CD4-positive, alpha-beta memory T cell (primary cell): ENCODE data around the gene CREG1. TPM values are rescaled to one million over a fixed set of nuclear protein-coding genes. Genes with fewer than 3 reads are reported as not detected.
A peak's percentile ranks its signal among the peaks of the same experiment; 100 is the strongest.

Experiments
- CTCF ChIA-PET: fragments of 350-600 bp; sonication (Branson Sonifier 250); formaldehyde crosslinking; loops from one replicate; lab custom pipeline; 2021; ENCODE audit warnings: inconsistent platforms; ENCODE audit not compliant: partially characterized antibody; lab: Charles Lee
- POLR2A ChIA-PET: fragments of 350-600 bp; sonication (Branson Sonifier 250); formaldehyde crosslinking; loops from one replicate; lab custom pipeline; 2021; ENCODE audit not compliant: partially characterized antibody; lab: Charles Lee
- DNase-seq, 5 donors: peaks; one replicate each; pipeline versions ENCODE4 v3.0.0 to v3.0.0-alpha.2; 2020 to 2022; ENCODE audit warnings: mixed read lengths in 1 of 5
- H3K27ac ChIP-seq: one replicate; pipeline ENCODE4 v1.7.0; 2013; ENCODE audit warnings: low read depth, low read length
- H3K27me3 ChIP-seq: 2 replicates; pipeline ENCODE4 v1.7.0; 2013; ENCODE audit warnings: mild to moderate bottlenecking, low read length, moderate library complexity; ENCODE audit not compliant: insufficient read depth
- H3K36me3 ChIP-seq: 2 replicates; pipeline ENCODE4 v1.7.0; 2013; ENCODE audit warnings: mild to moderate bottlenecking, low read length, moderate library complexity; ENCODE audit not compliant: insufficient read depth
- H3K4me1 ChIP-seq: 2 replicates; pipeline ENCODE4 v1.7.0; 2013; ENCODE audit warnings: mild to moderate bottlenecking, low read length, moderate library complexity; ENCODE audit not compliant: insufficient read depth
- H3K4me3 ChIP-seq, 2 donors: one replicate each; pipeline ENCODE4 v1.7.0; 2013; ENCODE audit warnings: low read length in 2 of 2, mild to moderate bottlenecking in 1 of 2
- H3K9me3 ChIP-seq, 2 donors: one replicate each; pipeline ENCODE4 v1.7.0; 2013; ENCODE audit warnings: low read length in 2 of 2, control low read depth in 1 of 2; ENCODE audit not compliant: control insufficient read depth in 1 of 2
- H3K27ac Mint-ChIP-seq, 7 donors: one replicate each; pipeline ENCODE4 v1.8.0; 2020 to 2021; ENCODE audit warnings: mixed read lengths in 7 of 7, mild to moderate bottlenecking in 6 of 7, inconsistent platforms in 3 of 7, moderate library complexity in 3 of 7
- H3K27me3 Mint-ChIP-seq, 2 donors: one replicate each; pipeline ENCODE4 v1.8.0; 2020 to 2021; ENCODE audit warnings: mixed read lengths in 2 of 2
- H3K36me3 Mint-ChIP-seq, 2 donors: one replicate each; pipeline ENCODE4 v1.8.0; 2020 to 2021; ENCODE audit warnings: mixed read lengths in 2 of 2, inconsistent platforms in 1 of 2, mild to moderate bottlenecking in 1 of 2
- H3K4me1 Mint-ChIP-seq, 4 donors: one replicate each; pipeline ENCODE4 v1.8.0; 2020 to 2021; ENCODE audit warnings: mixed read lengths in 4 of 4, mild to moderate bottlenecking in 1 of 4
- H3K4me3 Mint-ChIP-seq, 8 donors: one replicate each; pipeline ENCODE4 v1.8.0; 2020 to 2021; ENCODE audit warnings: mixed read lengths in 8 of 8, mild to moderate bottlenecking in 7 of 8, moderate library complexity in 6 of 8, inconsistent platforms in 3 of 8
- H3K9me3 Mint-ChIP-seq, 8 donors: one replicate each; pipeline ENCODE4 v1.8.0; 2020 to 2021; ENCODE audit warnings: mixed read lengths in 8 of 8, mild to moderate bottlenecking in 5 of 8, inconsistent platforms in 3 of 8, moderate library complexity in 1 of 8
- intact Hi-C: fragments of 100-400 bp; cut with micrococcal nuclease; formaldehyde crosslinking; loops from one replicate; pipeline ENCODE4 v1.15.1; 2023
- polyA plus RNA-seq, 2 donors: library from polyadenylated mRNA; unstranded; fragments of 300-500 nt; fragmentation: Illumina TruSeq; gene quantifications; one replicate each; pipeline ENCODE4 v1.2.3, GENCODE V29; 2021
- total RNA-seq, 2 experiments: library from RNA; stranded (reverse); gene quantifications; one replicate each; pipeline ENCODE4 v1.2.3, GENCODE V29; 2021

CREG1 gene
- total and polyA plus RNA-seq, 4 experiments from 2014 or later: 19.4 to 27.7 (median 21.3) TPM

GRCh38 chr1:167566766-167567165 lies 13.2 kb upstream of the CREG1 start:
- H3K9me3 ChIP-seq: no peaks in the 10 kb centered on the region
- H3K27ac Mint-ChIP-seq: no peak overlapping the region
- H3K27ac ChIP-seq: no peak overlapping the region
- ChIA-PET POLR2A (no interaction called here), CTCF (interaction anchor here (3.6 kb wide), 1 partner anchor 9 kb away, joined by 15 read pairs; no protein-coding TSS in a partner anchor)
- no peaks in the 10 kb centered on the region for H3K36me3 Mint-ChIP-seq
- no peaks in the 10 kb centered on the region for H3K36me3 ChIP-seq
- H3K9me3 Mint-ChIP-seq: peaks cover 0 to 3% (median 0%) of the 10 kb centered on the region in 8 donors
- DNase-seq: no peak
- H3K27me3 Mint-ChIP-seq: peaks cover 2 to 7% of the 10 kb centered on the region in 2 donors
- no peaks in the 10 kb centered on the region for H3K4me1 ChIP-seq
- no peaks in the 10 kb centered on the region for H3K27me3 ChIP-seq
- no peak overlapping the region for H3K4me3 ChIP-seq
- H3K4me3 Mint-ChIP-seq: no peak overlapping the region
- intact Hi-C loops: no loop called here
- peaks cover 0 to 1% (median 0%) of the 10 kb centered on the region in 4 donors for H3K4me1 Mint-ChIP-seq

- POLR2A ChIA-PET: interaction anchor here (2.1 kb wide), 1 partner anchor 13 kb away, joined by 8 read pairs; the partner anchor contains the start of gene CREG1
Measured at GRCh38 chr1:167565922-167566321, 12.4 kb upstream of the CREG1 start.

DNA sequence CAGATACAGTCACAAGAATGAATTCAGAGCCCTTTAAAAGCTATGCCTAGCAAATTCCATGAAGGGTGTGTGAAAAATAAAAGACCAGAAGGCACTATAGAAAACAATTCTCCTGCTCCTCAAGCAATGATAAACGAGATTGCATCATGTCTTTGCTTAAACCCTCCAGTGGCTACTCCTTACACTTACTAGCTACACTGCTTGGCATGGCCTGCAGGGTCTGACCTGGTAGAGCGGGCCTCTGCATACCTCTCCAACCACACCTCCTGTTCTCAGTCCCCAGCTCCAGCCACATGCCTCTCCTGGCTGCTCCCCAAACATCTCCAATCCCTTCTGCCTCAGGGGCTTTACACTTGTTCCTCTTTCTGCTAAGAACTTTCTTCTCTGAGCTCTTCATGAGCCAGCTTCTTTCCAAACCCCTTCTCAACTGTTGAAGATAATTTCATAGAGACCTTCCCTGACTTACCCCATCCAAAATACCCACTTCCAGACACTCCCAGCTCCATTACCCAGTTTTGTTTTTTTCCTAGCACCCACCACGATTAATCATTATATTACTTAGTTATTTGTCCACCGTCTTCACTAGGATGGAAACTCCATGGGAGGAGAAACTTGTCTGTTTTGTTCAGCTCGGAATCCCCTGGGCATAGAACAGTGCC lies 11.2 kb upstream of the CREG1 start:
- Mint-ChIP-seq H3K27me3 (peaks cover 0 to 1% of the 10 kb centered on the region in 2 donors), H3K27ac (no peak overlapping the region), H3K36me3 (no peaks in the 10 kb centered on the region), H3K4me3 (no peak overlapping the region), H3K9me3 (no peaks in the 10 kb centered on the region), H3K4me1 (peaks cover 0 to 1% (median 0%) of the 10 kb centered on the region in 4 donors)
- no peak overlapping the region for H3K27ac ChIP-seq
- H3K36me3 ChIP-seq: no peaks in the 10 kb centered on the region
- intact Hi-C loops: no loop called here
- no peak overlapping the region for H3K4me3 ChIP-seq
- H3K27me3 ChIP-seq: no peaks in the 10 kb centered on the region
- DNase-seq: no peak
- ChIA-PET CTCF (interaction anchor here (0.9 to 2.9 kb wide), 8 partner anchors 8 to 123 kb away, joined by 3 to 13 read pairs (median 6); partner anchors contain the start of gene CREG1), POLR2A (interaction anchor here (2.1 kb wide), 1 partner anchor 11 kb away, joined by 8 read pairs; the partner anchor contains the start of gene CREG1)
- no peaks in the 10 kb centered on the region for H3K9me3 ChIP-seq
- no peaks in the 10 kb centered on the region for H3K4me1 ChIP-seq

More at GRCh38 chr1:167565922-167566321, 12.4 kb upstream of the CREG1 start:
- no peak overlapping the region for H3K4me3 Mint-ChIP-seq
- peaks cover 0 to 3% (median 0%) of the 10 kb centered on the region in 8 donors for H3K9me3 Mint-ChIP-seq
- peaks cover 1 to 7% of the 10 kb centered on the region in 2 donors for H3K27me3 Mint-ChIP-seq
- intact Hi-C loops: no loop called here
- Histone ChIP-seq H3K4me3 (no peak overlapping the region), H3K4me1 (no peaks in the 10 kb centered on the region), H3K9me3 (no peaks in the 10 kb centered on the region), H3K27ac (no peak overlapping the region), H3K36me3 (no peaks in the 10 kb centered on the region), H3K27me3 (no peaks in the 10 kb centered on the region)
- peaks cover 0 to 1% (median 0%) of the 10 kb centered on the region in 4 donors for H3K4me1 Mint-ChIP-seq
- no peak for DNase-seq
- no peaks in the 10 kb centered on the region for H3K36me3 Mint-ChIP-seq
- H3K27ac Mint-ChIP-seq: peak overlapping the region in 1 of 7 donors; percentile 27
- CTCF ChIA-PET: interaction anchor here (0.8 to 3.6 kb wide), 4 partner anchors 8 to 71 kb away, joined by 3 to 15 read pairs (median 5); partner anchors contain the start of gene CREG1

DNA sequence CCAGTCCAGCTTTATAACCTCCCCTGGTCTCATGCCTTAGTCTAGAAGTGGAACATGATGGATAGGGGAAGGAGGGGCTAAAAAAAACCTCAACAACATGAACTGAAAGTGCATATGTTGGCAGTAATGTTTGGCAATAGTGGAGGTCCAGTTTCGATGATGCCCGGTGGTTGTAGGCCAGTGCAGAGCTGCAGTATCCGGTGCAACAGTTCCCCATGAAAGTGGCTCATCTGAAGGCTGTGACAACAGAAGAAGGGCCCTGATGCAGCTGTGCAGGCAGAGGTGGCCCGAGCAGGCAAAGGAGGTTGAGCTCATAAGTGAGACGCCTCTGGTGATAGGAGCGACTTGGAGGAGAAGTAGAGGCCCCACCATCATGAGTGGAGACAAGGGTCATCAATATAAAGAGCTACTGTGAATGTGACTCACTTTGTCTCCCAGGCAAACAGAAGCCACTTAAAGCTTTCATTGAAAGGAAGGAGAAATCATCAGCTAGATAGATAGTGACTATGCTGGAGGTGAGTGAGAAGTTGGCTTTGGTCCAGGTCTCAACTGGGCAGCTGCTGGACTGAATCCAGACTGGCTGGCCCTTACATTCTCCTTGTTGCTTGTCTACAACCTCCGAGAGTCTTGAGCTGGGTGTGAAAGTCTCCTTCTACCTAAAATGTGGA lies 10.2 kb upstream of the CREG1 start:
- no peak for DNase-seq
- Mint-ChIP-seq H3K4me3 (no peak overlapping the region), H3K27me3 (peaks cover 0 to 1% of the 10 kb centered on the region in 2 donors), H3K36me3 (no peaks in the 10 kb centered on the region), H3K27ac (peak overlapping the region in 1 of 7 donors; percentile 42), H3K4me1 (peaks cover 0 to 1% (median 0%) of the 10 kb centered on the region in 4 donors), H3K9me3 (no peaks in the 10 kb centered on the region)
- H3K9me3 ChIP-seq: no peaks in the 10 kb centered on the region
- H3K4me1 ChIP-seq: no peaks in the 10 kb centered on the region
- no peak overlapping the region for H3K4me3 ChIP-seq
- CTCF ChIA-PET: interaction anchor here (1.0 to 2.9 kb wide), 7 partner anchors 8 to 306 kb away, joined by 3 to 13 read pairs (median 6); partner anchors contain the start of gene CREG1
- intact Hi-C loops: no loop called here
- H3K27ac ChIP-seq: no peak overlapping the region
- H3K36me3 ChIP-seq: no peaks in the 10 kb centered on the region
- H3K27me3 ChIP-seq: no peaks in the 10 kb centered on the region
- POLR2A ChIA-PET: interaction anchor here (2.1 kb wide), 1 partner anchor 10 kb away, joined by 8 read pairs; the partner anchor contains the start of gene CREG1

- CTCF ChIA-PET: interaction anchor here (1.0 to 2.9 kb wide), 3 partner anchors 9 to 305 kb away, joined by 3 to 13 read pairs (median 5); partner anchors contain the start of gene CREG1
- Histone ChIP-seq H3K9me3 (no peaks in the 10 kb centered on the region), H3K36me3 (no peaks in the 10 kb centered on the region), H3K27me3 (no peaks in the 10 kb centered on the region), H3K4me1 (no peaks in the 10 kb centered on the region), H3K4me3 (no peak overlapping the region), H3K27ac (no peak overlapping the region)
- peaks cover 0 to 1% (median 0%) of the 10 kb centered on the region in 4 donors for H3K4me1 Mint-ChIP-seq
- H3K27me3 Mint-ChIP-seq: peaks cover 0 to 5% of the 10 kb centered on the region in 2 donors
- intact Hi-C loops: no loop called here
- H3K36me3 Mint-ChIP-seq: no peaks in the 10 kb centered on the region
- POLR2A ChIA-PET: no interaction called here
- no peak for DNase-seq
- H3K4me3 Mint-ChIP-seq: no peak overlapping the region
- H3K9me3 Mint-ChIP-seq: no peaks in the 10 kb centered on the region
- peak overlapping the region in 1 of 7 donors; percentile 14 for H3K27ac Mint-ChIP-seq
Measured at GRCh38 chr1:167562702-167563101, 9.1 kb upstream of the CREG1 start.

DNA sequence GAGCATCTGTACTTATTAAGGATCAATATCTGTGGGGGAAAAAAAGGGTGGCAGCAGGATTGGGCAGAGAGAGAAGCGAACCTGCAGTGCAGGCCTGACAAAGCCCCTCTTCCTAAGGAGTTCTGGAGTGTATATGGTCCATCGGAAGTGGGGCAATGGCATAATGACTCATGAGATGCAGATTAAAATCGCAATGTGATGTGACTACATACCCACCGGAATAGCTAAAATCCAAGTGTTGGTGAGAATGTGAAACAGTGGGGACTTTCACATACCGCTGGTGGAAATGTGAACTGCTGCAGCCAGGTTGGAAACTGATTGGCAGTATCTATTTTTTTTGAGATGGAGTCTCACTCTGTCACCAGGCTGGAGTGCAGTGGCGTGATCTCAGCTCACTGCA lies 8.2 kb upstream of the CREG1 start:
- CTCF ChIA-PET: interaction anchor here (1.4 to 2.1 kb wide), 2 partner anchors 21 to 29 kb away, joined by 4 to 5 read pairs; no protein-coding TSS in a partner anchor
- Histone ChIP-seq H3K36me3 (no peaks in the 10 kb centered on the region), H3K4me3 (no peak overlapping the region), H3K27me3 (no peaks in the 10 kb centered on the region), H3K4me1 (no peaks in the 10 kb centered on the region), H3K9me3 (no peaks in the 10 kb centered on the region), H3K27ac (no peak overlapping the region)
- DNase-seq: no peak
- Mint-ChIP-seq H3K4me3 (no peak overlapping the region), H3K27me3 (peaks cover 0 to 5% of the 10 kb centered on the region in 2 donors), H3K4me1 (peaks cover 0 to 1% (median 0%) of the 10 kb centered on the region in 4 donors), H3K36me3 (no peaks in the 10 kb centered on the region), H3K27ac (no peak overlapping the region), H3K9me3 (no peaks in the 10 kb centered on the region)
- intact Hi-C loops: no loop called here
- POLR2A ChIA-PET: no interaction called here
